Activated T-cell treated with anti-CD3 and anti-CD28 coated beads for 4 hours (primary cell): ENCODE measurements around the gene CYB5D1.
A peak's percentile ranks its signal among the peaks of the same experiment; 100 is the strongest.
"Not testable (repeated sequence)": the region's sequence is repeated elsewhere in the genome, so short reads cannot be mapped to it uniquely, and the experiment has no call there.

Experiments
- DNase-seq: peaks from one replicate; pipeline ENCODE4 v3.0.0-alpha.2; 2020

Gene CYB5D1

DNA sequence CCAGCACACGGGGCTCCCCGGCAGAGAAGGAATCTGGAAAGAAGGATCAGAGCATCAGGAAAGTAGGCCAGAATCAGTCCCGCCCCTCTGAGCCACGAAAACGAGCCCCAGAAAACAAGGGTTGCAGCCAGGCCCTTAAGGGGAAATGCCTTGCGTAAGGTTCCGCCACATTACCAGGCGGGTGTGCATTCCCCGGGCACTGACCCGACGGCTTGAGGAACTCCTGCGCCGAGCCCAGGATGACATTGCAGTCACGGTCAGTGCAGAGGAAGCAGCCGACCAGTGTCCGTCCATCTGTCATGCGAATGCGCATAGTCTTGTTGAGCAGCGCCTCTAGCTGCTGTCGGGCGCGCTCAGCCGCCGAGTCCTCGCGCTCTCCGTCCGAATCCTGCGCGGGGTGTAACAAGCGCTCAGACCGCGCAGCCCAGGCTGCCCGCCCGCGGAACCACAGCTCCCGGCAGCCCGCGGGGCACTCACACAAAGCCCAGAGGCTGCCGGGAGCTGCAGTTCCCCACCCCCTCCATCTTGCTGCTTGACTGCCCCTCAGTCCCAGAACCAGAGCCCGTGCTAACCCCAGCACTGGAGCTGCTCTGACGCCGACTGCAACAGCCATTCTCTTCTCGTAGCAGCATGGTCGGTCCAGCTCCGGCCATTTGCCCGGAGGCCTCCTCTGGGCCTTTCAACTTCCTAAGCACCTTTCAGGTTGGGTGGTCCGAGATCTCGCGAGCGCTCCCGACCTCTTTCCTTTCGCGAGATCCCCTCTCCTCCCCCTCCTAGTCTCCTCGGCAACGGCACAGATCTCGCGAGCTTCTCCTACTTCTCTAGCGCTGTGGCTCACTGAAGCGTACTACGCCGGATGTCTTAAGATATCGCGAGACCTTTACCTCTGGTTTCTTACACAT lies 741 bp upstream of the CYB5D1 start, which contains the start of gene NAA38:
Gene NAA38, minus strand, starts transcription at position 749 of the 902 bp plus-strand sequence. Its CDS starts 96 bp downstream, at position 653.
- peak; percentile 89 for DNase-seq

DNA sequence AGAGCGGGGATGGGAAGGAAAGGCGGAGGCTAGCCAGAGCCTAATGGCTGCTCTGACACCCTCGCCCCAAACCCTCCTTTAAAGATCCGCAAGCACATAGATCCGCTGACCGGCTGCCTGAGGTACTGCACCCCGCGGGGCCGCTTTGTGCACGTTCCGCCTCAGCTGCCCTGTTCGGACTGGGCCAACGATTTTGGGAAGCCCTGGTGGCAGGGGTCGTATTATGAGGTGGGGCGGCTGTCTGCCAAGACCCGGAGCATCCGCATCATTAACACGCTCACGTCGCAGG lies 663 bp downstream of the CYB5D1 start:
- no peak for DNase-seq

DNA sequence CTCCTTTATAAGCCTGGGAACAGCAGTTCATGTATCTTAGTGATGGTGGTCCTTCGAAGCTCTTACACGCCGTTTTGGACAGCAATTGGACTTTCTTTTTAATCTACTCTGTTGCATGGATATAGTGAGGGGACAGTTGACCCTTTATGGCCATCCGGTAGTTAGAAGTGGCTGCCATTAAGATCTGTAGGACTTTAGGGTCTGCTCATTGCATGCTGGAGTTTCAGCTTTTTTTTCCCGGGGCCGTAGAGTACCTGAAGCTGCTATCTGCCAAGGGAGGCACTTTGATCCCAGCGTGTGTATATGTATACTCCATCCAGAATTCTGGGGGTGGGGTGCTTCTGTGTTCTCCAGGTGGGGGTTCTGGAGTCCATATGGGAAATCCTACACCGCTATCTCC lies 1.2 kb downstream of the CYB5D1 start:
- no peak for DNase-seq

DNA sequence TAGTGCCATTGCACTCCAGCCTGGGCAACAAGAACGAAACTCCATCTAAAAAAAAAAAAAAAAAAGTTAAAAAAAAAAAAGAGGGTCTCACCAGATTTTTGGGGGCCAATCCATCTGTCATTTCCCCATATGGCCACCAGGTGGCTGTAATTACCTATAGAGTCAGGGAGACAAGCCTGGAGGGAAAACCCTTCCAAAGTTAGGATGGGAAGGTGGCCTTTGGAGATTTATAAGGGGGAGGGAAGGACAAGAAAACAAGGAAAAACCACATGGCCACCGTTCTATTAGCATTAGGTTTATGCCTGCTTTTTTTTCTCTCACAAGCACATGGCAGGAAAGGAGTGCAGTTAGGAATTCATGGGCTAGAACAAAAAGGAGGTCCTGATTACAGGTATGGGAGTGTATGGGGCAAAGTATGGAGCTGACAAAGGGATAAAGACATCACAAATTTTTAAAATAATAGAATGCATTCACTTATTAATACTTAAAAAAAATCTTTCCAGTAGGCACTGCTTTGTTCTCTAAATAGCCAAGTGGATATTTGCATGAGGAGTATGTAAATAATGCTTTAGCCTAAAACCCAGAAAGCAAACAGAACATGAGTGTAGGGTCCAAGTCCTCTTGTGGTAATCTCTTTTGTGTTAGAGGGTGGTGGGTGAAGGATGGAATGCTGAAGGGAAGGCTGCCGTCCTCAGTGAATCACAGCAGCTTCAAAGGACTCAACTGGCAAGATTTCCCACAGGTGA lies 5.1 kb downstream of the CYB5D1 start:
- no peak for DNase-seq

DNA sequence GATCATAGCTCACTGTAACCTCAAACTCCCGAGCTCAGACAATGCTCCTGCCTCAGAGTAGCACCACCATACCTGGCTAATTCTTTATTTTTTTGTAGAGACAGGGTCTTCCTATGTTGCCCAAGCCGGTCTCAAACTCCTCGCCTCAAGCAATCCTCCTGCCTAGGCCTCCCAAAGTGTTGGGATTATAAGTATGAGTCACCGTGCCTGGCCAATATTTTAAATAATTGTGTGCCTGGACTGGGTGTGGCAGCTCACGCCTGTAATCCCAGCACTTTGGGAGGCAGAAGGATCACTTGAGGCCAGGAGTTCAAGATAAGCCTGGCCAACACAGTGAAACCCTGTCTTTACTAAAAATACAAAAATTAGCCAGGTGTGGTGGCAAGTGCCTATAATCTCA lies 6.6 kb downstream of the CYB5D1 start:
- DNase-seq: not testable (repeated sequence)

DNA sequence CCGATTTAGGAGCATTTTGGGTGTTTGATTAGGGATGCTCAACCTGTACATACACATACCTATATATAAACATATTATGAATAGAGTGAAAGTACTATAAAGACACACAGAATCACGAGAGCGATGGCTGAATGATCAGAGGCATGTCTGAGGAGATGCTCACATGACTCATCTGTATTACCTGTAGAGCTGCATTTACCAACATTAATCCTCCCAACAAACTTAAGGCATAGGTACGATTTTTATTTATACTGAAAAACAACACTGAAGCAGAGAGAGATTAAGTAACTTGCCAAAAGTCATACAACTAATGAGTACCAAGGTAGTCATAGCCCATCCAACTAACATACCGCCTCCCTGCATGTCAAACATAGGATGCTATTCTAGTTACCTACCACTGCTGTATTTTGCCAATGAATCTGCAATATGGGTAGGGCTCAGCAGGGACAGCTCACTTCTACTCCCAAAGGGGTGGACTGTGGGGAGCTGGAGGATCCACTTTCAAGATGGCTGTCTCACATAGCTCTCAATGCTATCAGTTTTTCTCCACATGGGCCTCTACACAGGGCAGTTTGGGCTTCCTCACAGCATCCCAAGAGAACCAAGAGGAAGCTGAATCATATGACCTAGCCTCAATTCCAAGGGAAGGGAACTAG lies 7.3 kb downstream of the CYB5D1 start:
- DNase-seq: no peak

DNA sequence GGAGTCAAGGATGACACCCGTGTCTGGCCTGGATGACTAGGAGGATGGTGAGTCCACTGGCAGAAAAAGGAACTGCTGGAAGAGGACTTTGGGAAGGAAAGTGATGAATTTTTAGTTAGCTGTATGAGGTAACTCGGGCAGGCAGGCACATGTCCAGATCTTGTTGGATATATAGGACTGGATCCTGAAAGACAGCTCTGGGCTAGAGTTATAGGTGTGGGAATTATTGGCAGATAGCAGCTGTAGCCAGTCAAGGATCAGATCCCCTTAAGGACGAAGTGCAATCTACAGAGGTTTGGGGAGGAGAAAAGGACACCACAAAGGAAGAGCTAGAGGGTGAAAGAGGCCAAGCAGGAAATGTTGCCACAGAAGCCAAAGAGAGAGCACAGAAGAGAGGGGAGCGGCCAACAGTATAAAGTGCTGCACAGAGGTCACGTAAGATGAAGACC lies 10.1 kb downstream of the CYB5D1 start:
- DNase-seq: no peak

DNA sequence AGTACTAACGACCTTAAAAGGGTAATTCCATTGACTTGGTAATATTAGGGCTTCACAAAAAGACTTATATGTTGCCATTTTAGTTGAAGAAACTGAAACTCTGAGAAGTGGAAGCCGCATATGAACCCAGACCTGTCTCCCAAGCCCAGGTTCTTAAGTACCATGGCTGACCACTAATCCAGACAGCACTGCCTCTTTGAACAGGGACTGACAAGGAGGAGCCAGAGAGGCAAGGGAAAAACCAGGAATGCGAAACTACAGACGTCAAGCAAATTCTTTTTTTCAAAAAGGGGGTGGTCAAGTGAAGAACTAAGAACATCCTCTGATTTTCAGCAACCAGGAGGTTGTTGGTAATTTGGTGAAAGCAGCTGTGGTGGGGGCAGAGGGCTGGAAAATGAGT lies 15.2 kb downstream of the CYB5D1 start:
- no peak for DNase-seq

DNA sequence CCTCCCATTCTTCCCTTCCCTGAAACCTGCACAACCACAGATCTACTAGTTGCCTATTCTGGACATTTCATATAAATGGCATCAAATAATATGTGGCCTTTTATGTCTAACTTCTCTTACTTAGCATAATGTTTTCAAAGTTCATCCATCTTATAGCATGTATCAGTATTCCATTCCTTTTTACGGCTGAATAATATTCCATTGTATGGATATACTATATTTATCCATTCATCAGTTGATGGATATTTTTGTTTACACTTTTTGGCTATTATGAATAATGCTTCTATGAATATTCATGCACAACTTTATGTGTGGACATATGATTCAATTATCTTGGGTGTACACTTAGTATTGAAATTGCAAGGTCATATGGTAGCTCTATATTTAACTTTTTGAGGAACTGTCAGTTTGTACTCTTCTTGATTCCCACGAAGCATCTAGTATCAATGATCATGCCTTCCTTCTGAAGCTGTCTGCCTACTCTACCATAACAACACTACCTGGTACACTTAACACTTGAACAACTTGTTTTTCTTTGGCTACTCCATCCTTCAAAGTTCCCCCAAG lies 18.1 kb downstream of the CYB5D1 start:
- DNase-seq: no peak

DNA sequence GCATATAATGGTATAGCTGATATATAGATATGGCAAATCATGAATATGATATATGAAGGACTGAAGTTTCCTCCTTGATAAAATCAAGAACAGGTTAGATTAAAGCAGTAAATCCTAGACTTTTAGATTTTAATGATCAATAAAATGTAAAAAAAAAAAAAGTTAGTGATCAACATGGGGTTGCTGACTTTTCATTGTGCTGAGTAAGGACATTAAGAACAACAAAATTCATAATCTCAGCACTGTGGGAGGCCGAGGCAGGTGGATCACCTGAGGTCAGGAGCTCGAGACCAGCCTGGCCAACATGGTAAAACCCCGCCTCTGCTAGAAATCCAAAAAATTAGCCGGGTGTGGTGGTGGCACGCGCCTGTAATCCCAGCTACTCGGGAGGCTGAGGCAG lies 20.4 kb downstream of the CYB5D1 start:
- no peak for DNase-seq

DNA sequence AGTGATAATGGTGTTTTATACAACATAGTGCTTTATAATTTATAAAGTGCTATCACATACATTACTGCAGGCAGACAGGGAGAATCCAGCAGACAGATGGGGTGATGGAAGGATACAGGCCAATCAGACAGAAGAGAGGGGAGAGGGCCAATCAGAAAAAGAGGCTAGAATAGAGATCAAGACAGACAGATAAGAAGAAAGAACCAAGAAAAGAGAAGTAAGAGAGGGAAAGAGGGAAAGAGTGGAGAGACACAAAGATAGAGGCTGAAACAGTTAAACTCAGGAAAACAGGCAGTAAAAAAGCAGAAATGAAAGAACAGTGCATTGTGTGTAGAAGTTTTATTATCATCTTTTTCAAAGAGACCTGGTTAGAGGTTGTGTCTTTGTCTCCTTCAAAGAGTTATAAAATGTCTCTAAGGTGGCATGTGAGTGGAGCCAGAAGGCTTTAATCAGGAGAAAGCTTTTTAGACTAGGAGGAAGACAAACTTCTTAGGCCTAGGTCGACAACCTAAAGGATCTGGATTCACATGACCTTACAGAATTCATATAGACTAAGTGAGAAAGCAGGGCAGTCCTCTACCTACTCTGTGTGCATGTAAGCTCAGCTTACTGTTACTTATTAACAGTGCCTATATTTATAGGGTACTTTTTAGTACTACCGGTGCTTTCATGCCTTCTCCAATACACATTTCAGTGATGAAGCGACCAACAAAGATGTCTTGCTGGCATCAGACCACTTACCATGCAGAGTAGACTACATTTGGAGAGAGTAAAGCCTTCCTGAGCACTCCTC lies 22.5 kb downstream of the CYB5D1 start:
- no peak for DNase-seq

DNA sequence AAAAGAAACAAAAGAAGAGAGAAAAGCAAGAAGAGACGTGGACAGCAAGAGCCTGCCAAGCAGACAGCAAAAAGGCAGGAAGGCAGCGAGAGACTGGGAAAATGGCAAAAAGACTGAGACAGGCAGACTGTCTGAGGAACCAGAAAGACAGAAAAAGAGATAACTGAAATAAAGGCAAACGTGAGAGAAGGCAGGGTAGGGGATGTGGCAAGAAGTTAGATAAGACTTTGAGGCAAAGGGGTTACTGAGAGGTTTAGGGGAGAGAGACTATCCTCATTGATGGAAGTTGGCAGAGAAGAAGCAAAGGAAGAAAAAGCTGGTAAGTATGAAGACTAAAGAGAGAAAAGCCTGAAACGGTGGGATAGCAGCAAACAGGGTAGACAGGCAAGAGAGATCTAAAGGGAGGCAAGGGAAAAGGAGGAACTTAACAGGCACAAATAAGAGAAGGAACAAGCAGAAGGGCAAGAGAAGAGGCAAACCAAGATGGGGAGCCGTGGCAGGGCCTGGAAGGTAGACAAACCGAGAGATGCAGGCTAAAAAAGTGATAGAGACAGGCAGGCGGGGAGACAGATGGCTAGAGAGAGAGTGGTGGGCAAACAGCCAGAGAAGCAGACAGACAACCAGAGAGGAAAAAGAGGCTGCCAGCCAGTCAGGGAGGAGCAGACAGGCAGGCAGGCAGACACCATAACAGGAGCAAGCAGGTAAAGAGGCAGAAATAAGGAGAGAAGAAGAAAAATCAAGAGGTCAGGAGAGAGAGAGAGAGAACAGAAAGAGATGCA lies 23.7 kb downstream of the CYB5D1 start:
- DNase-seq: no peak

DNA sequence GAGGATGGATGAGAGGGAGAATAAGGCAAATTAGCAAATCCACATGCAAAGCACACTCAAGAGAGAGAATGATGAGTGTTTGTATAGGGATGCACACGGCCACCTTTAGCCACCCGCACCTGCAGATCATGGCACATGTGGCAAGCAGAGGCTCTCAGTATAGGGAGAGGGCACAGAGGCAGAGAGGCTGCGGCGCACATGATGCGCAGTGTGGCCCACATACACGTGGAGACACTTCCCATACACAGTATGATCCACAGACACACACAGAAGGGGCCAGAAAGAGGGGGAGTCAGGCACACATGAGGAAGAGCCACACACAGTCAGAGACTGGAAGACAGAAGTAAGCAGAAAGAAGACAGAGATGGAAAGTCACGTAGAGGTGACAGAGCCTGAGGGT lies 24.3 kb downstream of the CYB5D1 start:
- no peak for DNase-seq

DNA sequence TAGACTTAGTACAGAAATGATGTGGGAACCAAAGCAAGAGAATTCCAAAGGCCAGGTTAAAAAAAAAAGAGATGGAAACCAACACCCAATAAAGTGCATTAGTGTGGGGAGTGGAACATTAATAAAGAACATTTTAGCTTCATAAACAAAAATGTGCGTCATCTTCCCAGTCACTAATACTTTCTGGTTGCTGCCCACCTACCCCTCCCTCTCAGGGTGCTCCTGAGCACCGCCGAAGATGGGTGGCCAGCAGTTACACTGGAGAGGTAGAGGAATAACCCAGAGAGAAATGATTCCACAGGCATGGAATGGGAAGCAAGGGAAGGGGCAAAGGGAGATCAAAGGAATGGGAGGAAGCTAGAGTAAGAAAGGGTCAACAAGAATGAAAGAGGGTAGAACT lies 24.8 kb downstream of the CYB5D1 start:
- no peak for DNase-seq

DNA sequence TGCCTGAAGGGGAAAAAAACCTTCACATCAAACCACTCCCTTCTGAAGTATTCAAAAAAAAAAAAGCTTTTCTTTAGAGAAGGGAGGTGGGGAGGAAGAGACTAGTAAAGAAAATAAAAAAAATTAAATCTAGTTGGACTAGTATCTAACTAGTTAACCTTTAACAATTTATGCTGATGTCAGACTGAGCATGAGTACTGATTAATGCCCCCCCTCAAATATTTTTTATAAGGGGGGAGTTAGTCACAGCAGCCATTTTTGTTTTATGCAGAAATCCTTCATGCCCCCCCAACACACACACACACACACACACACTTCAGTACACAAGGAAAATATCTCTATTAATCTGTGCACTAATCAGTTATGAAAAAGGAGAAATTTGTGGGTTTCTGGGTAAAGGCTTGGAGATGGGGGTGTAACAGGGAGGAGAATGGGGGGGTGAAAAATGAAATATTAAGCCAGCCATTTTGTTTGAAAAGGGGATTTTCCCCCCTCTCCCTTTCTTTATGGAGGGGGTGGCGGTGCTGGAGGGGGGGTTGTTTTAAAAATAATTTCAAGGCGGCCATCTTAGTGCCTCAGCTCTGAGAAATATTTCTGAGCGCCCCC lies 26.1 kb downstream of the CYB5D1 start:
- peak; percentile 15 for DNase-seq

DNA sequence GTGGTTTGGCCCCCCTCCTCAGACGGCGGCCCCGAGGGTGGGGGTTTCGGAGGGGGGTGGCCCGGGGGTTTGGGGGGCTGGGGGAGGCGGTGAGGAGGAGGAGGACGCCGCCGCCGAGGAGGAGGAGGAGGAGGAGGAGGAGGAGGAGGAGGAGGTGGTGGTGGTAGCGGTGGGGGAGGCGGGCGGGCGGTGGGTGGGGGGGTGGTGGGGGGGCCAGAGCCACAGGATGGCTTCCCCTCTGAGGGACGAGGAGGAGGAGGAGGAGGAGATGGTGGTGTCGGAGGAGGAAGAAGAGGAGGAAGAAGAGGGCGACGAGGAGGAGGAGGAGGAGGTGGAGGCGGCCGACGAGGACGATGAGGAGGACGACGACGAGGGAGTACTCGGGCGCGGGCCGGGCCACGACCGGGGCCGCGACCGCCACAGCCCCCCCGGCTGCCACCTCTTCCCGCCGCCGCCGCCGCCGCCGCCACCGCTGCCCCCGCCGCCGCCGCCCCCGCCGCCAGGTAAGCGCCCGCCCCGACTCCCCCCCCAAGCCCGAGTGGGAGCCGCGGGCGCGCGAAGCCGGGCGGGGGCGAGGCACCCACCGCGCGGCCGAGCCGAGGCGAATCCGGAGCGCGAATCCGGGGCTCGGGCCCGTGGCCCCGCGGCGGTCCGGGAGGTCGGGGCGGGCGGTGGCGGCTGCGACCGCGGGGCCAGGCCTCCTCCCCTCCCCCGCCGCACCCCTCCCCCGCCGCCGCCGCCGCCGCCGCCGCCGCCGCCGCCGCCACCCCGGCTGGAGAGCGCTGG lies 27.0 kb downstream of the CYB5D1 start:
- DNase-seq: peak; percentile 53

DNA sequence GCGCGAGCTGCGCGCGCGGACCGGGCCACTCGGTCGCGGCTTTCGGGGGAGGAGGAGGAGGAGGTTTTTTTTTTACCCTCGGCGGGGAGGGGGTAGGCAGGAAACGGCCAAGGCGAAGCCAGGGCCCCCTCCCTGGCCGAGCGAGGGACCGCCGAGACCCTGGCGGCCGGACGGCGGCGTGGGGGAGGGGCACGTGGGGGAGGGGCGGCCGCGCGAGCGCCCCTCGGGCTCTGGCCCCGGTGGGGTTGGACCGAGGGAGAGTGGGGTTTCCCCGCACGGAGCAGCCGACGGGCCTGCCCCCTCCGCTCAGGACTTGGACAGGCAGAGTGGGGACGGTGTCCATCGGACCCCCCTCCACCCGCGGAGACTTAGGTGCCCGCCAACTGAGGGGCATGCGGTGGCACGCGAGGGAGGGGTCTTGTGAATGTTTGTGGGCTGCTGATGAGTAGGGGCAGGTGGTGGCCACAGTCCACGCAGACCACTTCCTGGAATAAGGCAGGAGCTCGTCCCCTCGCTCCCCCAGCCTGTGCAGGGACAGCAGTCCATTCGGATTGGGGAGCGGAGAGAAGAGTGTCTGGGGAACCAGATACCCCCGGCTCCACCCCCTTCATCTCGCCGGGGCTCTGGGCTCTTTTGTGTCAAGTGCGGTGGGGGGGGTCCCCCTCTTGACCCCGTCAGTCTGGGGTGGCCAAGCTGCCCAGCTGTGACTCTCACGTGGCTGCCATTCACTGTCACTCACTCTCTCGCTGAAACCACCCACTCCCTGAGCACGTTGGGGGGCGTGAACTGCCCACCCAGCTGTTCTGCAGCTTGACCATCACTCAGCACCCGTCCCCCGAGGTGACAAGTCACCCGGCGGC lies 27.8 kb downstream of the CYB5D1 start:
- DNase-seq: peak; percentile 17

DNA sequence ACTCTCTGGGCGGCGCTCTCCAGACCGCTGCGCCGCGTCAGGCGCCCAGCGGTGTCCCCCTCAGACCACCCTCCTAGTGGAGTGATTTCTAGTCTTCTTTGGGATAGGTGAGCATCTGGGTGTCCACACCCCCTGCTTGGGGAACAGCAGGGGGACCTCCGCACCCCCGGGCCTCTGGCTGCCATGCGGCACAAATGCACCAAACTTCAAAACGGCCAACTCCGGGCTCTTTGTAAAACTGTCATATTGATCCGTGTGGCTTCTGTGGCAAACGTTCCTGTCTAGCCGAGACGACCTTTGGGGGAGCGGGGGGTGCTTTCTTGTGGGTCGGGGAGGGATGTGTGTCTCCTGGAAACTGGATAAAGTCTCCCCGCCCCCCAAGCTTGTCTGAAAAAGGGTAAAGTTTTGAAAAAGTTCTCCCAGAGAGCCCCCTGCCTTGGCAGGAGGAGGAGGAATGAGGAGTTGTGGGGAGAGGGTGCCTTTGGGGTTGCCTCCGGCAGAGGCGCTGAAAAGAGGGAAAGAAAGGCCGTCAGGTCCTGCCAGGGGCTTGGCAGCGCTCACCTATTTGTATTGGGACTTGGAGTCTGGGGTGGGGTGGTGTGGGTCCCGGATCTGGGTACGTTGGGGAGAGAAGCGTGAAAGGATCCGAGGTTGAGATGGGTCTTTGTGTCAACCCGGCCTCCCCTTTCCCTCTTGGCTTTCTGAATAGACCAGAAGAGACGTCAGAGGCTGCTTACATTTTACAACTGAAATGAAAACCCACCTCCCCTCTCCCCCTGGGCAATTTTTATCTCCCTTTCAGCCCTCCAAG lies 28.6 kb downstream of the CYB5D1 start:
- DNase-seq: peak; percentile 29
